Caki2 (cell line): ENCODE data around the gene PHF8. TPM values are rescaled to one million over a fixed set of nuclear protein-coding genes. Genes with fewer than 3 reads are reported as not detected.
A peak's percentile ranks its signal among the peaks of the same experiment; 100 is the strongest.

ENCODE experiments used
- DNase-seq: peaks from one replicate; pipeline ENCODE4 v3.0.0-alpha.2; 2015; ENCODE audit warnings: low read depth
- in situ Hi-C: cut with HindIII; loops from 2 replicates; pipeline ENCODE4 v1.10.0; 2016; ENCODE audit warnings: low sequenced_read_pairs, low pct_unique_long_range_greater_than_20kb, mixed read lengths
- total RNA-seq: library from RNA; depleted of rRNA; stranded (reverse); fragments of >200 nt; shearing (Covaris generic); gene quantifications from 2 replicates; pipeline ENCODE4 v1.2.3, GENCODE V29; 2014; ENCODE audit warnings: low replicate concordance; rRNA removed

The PHF8 gene
- 2.3 and 4.6 TPM in 2 replicates for total RNA-seq

- in situ Hi-C loops, result no loop called here
- peak; percentile 99 for DNase-seq
Measured at GRCh38 chrX:54044126-54044876, at the start of gene PHF8. TSS of gene PHF8 (minus strand) at chrX:54044473. CDS start at chrX:54042728, 1,745 bp downstream.

- in situ Hi-C loops, result no loop called here
- no peak for DNase-seq
Measured at GRCh38 chrX:54093571-54093970, 49.3 kb upstream of the PHF8 start.

DNA sequence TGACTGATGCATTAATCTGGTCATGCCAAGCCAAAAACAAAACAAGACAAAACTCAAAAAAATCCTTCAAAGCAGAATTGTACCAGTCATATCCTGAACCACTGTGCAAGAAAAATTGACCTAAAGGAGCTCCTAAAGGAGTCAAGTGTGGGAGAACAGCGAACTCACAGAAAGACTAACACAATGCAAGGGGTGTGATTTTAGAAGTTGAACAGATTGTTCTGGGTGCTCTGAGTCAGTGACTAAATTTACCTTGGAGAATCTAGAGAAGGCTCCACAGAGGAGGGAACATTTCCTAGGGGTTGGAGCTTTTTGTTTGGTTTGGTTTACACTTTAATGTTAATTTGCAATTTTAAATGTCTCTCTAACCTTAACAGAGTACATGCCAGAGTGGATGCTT, 48.9 kb upstream of the PHF8 start:
- no peak for DNase-seq
- in situ Hi-C loops, result no loop called here

GRCh38 chrX:54090880-54091279, 46.6 kb upstream of the PHF8 start:
- in situ Hi-C loops, result no loop called here
- DNase-seq, result no peak

- in situ Hi-C loops, result no loop called here
- DNase-seq, result no peak
Measured at GRCh38 chrX:54089191-54089590, 44.9 kb upstream of the PHF8 start.

GRCh38 chrX:54087661-54088060, 43.4 kb upstream of the PHF8 start:
- in situ Hi-C loops, result no loop called here
- DNase-seq, result no peak

DNA sequence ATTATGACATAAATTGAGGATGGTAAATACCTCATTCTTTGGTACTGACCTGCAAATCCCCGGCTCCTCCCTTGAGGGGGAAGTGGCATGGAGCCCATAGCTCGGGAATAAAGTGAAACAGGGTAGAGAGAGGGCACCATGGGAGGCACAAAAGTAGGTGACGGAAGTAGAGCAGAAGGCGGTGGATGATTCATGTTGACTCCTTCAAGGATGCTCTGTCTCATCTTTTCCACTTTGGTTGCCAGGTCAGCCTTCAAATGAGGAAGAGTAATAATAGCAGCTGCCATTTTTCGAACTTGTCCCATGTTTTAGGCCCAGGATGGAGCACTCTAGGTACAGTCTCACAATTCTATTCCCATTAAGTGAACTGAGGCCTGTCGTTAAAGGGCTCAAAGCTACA, 41.4 kb upstream of the PHF8 start:
- in situ Hi-C loops, result no loop called here

DNA sequence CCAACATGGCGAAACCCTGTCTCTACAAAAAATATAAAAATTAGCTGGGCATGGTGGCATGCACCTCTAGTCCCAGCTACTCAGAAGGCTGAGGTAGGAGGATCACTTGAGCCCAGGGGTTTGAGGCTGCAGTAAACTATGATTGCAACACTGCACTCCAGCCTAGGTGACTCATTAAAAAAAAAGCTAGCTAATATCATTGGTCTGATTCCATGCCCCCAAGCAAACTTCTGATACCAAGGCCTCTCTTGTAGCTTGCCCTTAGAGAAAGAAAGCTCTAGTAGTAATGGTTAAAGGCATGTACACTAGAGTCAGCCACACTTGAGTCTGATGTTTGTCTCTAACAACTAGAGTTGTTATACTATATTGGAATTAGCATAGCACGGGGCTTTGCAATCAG, 32.6 kb upstream of the PHF8 start:
- in situ Hi-C loops, result no loop called here
- no peak for DNase-seq

More for the DNA sequence above, 41.4 kb upstream of the PHF8 start:
- DNase-seq, result no peak

DNA sequence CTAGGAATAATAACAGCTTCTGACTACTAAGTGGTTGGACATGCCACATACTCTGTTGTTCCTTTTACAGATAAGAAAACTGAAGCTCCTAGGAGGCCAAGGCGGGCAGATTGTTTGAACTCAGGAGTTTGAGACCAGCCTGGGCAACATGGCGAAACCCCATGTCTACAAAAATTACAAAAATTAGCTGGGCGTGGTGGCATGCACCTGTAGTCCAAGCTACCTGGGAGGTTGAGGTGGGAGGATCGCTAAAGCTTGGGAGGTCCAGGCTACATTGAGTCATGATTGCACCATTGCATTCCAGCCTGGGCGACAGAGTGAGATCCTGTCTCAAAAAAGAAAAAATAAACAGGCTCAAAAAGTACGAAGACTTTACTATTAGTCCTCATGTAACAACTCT, 30.6 kb upstream of the PHF8 start:
- DNase-seq, result no peak
- in situ Hi-C loops, result no loop called here

GRCh38 chrX:54067766-54068165, 23.5 kb upstream of the PHF8 start:
- no peak for DNase-seq
- in situ Hi-C loops, result no loop called here

- no peak for DNase-seq
- in situ Hi-C loops, result no loop called here
Measured at GRCh38 chrX:54066841-54067240, 22.6 kb upstream of the PHF8 start.

DNA sequence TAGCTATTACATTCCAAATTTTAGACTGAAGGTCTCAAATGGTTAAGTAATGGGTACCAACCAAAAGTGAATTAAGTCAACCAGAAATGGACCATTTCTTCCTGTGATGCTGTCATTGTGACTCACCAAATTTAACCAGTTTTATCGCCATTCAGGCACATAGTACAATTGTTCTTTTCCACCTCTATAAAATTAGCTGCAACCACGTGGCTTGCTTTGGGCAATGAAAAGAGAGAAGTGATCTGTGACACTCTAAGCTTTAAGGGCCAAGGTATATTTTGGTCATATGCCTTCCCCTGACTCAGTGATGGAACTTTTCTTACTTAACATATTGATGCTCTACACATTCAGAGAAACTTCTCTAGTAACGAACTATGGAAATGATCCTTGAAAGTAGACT, 20.3 kb upstream of the PHF8 start:
- no peak for DNase-seq
- in situ Hi-C loops, result no loop called here

GRCh38 chrX:54063361-54063760, 19.1 kb upstream of the PHF8 start:
- DNase-seq, result no peak
- in situ Hi-C loops, result no loop called here

DNA sequence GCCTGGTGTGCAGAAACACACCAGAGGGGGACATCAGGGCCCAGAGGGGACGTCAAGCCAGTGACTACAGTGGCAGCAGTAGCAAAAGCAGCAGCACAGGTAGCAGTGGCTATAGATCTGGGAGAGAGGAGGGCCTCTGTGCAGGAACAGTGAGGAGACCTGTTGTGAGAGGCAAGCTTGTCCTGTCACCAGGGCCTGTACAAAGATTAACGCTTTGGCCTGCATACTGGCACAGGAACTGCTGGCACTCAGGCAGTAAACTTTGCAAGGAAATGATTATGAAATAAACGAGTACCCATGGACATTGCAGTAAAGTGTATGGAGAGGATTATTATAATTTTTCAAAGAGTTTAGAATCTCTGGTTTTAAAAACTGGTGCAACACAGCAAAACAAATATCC, 5.5 kb upstream of the PHF8 start:
- DNase-seq, result no peak
- in situ Hi-C loops, result no loop called here

GRCh38 chrX:54048412-54048811, 4.1 kb upstream of the PHF8 start:
- in situ Hi-C loops, result no loop called here
- DNase-seq, result no peak

GRCh38 chrX:54045563-54046228, 1.4 kb upstream of the PHF8 start:
- in situ Hi-C loops, result no loop called here
- peak; percentile 85 for DNase-seq

DNA sequence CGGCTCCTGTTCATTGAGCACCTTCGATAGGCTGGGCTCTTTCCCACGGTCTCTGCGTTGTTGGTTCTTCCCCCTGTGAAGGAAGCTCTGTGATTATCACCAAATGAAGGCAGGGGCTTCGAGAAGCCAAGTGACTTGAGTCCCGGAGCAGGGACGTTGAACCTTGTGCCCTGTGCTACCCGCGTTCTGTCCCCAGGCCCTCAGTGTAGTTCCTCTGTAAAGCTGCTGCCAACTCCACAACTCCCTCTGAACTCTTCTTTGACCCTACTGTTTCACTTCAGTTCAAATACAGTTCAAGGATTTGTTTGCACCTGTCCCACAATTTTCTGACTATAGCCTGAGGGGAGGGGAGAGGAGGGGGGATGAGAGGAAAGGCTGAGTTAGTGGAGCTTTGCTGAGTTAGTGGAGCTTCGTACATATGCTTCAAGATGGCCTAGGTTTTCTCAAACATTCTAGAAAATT, 635 bp upstream of the PHF8 start:
- DNase-seq, result no peak
- in situ Hi-C loops, result no loop called here

DNA sequence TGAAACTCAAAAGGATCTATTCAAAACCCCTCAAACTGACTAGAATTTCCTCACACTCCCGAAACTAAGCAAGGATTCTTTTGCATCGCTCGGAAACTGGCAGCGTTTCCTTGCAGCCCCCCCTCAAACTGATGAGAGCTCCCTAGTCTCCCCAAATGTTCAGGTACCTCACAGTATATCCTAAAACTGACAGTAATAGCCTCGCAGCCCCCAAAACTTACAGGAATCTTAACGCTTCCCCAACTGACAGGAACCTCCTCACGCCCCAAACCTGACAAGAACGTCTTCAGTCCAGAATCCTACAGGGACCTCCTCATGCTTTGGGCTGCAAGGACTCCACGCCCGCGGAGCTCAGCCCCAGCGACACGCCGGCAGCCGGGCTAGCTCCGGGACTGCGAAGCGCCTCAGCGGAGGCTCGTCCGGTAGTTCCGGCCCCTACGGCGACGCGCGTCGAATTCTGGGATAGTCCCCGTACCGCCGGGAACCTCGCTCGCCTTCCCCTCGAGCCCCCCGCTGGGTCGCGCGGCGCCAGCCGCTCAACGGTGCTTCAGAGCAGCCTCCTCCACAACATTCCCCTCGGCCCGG, 640 bp downstream of the PHF8 start:
- in situ Hi-C loops, result no loop called here
- DNase-seq, result no peak

- DNase-seq, result peak; percentile 4
- in situ Hi-C loops, result no loop called here
Measured at GRCh38 chrX:54043056-54043455, 1.2 kb downstream of the PHF8 start.
